Measurements from ENCODE around the gene TSBP1.

DNA sequence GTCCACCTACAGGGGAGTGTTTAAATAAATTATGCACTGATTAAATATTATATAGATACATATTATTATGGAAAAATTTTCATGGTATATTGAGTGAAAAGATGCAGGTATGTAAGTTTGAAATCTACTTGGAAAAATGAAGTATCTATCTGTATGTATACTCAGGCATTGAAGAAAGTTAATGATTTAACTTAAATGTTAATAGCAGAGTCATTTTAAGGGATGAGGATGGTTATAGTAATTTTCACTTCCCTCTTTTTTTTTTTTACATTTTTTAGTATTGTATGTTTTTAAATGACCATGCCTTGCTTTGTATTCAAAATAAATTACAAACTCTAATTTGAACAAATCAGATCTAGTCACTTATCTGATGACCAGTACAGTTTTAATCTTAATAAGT, 104.7 kb downstream of the TSBP1 start:
- TF ChIP-seq, protein P1, sequence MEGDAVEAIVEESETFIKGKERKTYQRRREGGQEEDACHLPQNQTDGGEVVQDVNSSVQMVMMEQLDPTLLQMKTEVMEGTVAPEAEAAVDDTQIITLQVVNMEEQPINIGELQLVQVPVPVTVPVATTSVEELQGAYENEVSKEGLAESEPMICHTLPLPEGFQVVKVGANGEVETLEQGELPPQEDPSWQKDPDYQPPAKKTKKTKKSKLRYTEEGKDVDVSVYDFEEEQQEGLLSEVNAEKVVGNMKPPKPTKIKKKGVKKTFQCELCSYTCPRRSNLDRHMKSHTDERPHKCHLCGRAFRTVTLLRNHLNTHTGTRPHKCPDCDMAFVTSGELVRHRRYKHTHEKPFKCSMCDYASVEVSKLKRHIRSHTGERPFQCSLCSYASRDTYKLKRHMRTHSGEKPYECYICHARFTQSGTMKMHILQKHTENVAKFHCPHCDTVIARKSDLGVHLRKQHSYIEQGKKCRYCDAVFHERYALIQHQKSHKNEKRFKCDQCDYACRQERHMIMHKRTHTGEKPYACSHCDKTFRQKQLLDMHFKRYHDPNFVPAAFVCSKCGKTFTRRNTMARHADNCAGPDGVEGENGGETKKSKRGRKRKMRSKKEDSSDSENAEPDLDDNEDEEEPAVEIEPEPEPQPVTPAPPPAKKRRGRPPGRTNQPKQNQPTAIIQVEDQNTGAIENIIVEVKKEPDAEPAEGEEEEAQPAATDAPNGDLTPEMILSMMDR (IDR thresholded peaks at IDR 0.05; ENCODE audit: poor library complexity): no peak
- no peak for TF ChIP-seq EZH2 (IDR thresholded peaks at IDR 0.05; ENCODE audit: borderline replicate concordance)
